C4-2B (cell line): Measurements from ENCODE around the gene PROSER2.

Source experiments
- ZFX ChIP-seq: fragments of 450-650 bp; IDR thresholded peaks from 2 replicates; pipeline ENCODE4 v1.6.1; 2017
- TF ChIP-seq, protein P1 (sequence below): fragments of 450-650 bp; conservative IDR thresholded peaks from 2 replicates; pipeline ENCODE4 v1.5.1; 2017; ENCODE audit warnings: mild to moderate bottlenecking

DNA sequence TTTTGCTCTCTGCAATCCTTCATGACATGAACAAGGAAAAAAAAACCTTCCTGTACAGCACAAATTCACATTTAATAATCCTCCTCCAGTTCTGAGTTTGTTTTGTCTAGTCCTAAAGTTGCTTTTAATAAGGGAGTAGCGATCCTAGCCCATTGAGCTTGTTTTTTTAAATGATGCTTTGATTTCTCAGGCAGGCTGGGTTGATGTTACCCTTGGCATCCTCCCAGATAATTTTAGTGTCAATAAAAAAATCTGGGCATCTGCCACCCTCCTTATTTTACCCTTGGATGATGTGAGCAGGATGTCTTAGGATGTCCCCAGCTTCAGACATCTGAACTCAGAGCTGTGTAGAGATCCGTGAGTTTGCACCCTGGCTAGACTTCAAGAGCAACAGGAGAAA lies 33.9 kb upstream of the PROSER2 start:
- TF ChIP-seq, protein P1, sequence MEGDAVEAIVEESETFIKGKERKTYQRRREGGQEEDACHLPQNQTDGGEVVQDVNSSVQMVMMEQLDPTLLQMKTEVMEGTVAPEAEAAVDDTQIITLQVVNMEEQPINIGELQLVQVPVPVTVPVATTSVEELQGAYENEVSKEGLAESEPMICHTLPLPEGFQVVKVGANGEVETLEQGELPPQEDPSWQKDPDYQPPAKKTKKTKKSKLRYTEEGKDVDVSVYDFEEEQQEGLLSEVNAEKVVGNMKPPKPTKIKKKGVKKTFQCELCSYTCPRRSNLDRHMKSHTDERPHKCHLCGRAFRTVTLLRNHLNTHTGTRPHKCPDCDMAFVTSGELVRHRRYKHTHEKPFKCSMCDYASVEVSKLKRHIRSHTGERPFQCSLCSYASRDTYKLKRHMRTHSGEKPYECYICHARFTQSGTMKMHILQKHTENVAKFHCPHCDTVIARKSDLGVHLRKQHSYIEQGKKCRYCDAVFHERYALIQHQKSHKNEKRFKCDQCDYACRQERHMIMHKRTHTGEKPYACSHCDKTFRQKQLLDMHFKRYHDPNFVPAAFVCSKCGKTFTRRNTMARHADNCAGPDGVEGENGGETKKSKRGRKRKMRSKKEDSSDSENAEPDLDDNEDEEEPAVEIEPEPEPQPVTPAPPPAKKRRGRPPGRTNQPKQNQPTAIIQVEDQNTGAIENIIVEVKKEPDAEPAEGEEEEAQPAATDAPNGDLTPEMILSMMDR, result no peak
- TF ChIP-seq ZFX, result no peak
